Activated naive CD8-positive, alpha-beta T cell treated with anti-CD3 and anti-CD28 coated beads, Interleukin-2, amount 50 U/mL, for 16 hours (primary cell): Measurements from ENCODE around the gene MAPT.
A peak's percentile ranks its signal among the peaks of the same experiment; 100 is the strongest.
"Not testable (repeated sequence)": the region's sequence is repeated elsewhere in the genome, so short reads cannot be mapped to it uniquely, and the experiment has no call there.

ENCODE experiments used
- DNase-seq: peaks from one replicate; pipeline ENCODE4 v3.0.0-alpha.2; 2020; ENCODE audit warnings: low read depth, low spot score

The MAPT gene

GRCh38 chr17:45927247-45927646 is 32.9 kb downstream of the MAPT start:
- no peak for DNase-seq

DNA sequence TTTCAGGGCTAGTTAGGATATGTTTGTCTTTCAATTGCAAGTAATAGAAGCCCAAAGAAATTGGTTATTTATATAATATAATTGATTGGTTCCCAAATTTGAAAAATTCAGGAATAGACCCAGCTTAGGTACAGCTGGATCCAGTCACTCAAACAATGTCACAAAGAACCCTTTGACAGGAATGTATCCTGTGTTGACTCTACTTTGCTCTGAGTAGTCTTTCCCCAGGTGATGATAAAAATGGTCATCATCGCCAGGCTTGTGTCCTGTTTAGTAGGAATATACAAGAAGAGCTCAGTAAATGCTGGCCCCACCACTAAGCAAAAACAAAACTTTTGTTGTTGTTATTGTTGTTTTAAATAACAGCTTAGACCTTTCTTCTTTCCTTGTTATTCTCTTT is 35.0 kb downstream of the MAPT start:
- no peak for DNase-seq

GRCh38 chr17:45930420-45930951 is 36.1 kb downstream of the MAPT start:
- DNase-seq = no peak

- no peak for DNase-seq
Observed at GRCh38 chr17:45931677-45932076, 37.3 kb downstream of the MAPT start.

GRCh38 chr17:45934044-45934979 is 40.0 kb downstream of the MAPT start:
- no peak for DNase-seq

GRCh38 chr17:45935197-45935709 is 40.9 kb downstream of the MAPT start:
- DNase-seq = no peak

DNA sequence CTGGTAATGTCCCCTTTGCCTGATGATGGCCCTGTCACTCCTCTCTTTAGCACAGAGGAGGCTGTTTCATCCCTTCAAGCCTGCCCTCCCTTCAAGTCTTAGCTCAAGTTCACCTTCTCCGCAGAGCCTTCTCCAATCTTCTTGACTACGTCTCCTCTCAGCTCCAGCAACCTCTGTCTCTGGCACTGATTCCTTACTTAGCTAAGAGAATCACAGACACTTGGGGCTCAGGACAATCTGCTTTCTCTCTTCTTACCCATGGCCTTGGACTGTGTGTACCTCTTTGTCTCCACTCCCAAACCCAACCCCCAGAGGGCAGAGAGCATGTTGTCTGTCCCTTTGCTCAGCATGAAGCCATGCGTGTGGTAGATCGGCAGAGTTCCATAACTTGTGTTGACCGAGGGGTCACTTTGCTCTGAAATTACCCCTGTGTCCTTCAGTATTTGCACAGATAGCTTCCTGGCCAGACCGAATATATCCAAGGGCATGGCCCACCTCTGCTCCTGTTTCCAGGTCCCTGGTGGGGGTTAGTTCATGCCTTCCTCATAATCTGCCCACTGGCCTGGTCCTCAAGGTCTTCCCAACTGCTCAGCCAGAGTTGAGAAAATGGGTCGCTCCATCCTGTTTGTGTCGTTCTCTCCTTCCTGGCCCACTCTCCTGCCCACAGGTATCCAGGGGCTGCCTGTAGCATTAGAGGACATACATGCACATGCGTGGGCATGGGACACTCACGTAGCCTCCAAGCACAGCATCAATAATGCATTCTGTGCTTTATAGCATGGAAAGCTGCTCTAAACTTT is 41.6 kb downstream of the MAPT start:
- DNase-seq = no peak

DNA sequence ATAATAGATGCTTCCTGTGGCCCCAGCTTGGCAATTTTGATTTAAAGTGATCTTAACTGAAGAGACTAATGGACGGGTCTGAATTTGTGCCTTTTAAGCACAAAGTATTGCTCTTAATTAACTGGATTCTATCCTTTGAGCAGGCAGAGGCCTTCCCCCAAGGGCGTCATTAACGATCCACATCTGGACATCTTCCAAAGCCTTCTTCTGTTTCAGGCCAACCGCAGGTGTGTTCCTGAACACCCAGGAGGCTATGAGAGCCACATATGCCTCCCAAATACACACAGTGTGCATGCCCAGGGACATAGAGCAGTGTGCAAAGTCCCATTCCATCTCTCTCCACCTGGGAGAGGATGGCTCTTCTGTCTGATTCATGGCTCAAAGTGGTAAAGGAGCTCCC is 42.3 kb downstream of the MAPT start:
- no peak for DNase-seq

- DNase-seq = not testable (repeated sequence)
Observed at GRCh38 chr17:45937186-45937585, 42.8 kb downstream of the MAPT start.

DNA sequence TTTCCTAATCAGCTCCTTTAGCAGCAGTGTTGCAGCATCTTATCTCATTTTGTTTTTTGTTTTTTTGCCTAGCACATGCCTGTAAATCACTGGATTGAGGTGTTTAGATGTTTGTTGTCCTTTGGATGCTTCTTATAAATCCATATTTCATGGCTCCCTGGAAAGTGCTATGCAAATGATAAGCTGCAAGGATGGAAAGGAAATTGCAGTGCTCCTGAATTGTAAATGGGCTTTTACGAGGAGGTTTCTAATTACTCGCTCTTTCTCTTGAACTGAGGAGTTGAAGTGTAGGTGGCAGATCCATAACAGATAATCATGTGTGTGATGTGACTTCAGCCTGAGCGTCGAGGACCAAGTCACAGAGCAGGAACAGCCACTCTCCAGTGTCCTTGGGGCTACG is 45.0 kb downstream of the MAPT start:
- no peak for DNase-seq

GRCh38 chr17:45940293-45940692 is 45.9 kb downstream of the MAPT start:
- no peak for DNase-seq

DNA sequence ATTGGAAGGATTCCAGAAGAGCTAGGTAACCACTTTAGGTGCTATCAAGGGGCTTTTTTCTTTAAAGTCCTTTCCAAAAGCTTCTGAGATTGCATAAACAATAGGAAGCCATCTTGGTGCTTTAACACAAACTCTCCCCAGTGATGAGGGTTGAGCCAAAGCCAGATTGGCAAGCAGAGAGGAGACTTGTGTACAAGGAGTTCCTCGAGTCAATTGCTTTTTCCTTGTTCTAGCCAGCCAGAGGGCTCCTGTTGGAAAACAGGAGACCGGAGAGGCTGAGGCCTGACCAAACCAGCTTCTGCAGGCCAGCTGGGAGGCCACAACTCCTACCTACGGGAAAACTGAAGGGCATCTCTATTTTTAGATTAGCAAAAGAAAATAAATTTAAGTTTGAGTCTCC is 46.5 kb downstream of the MAPT start:
- no peak for DNase-seq

GRCh38 chr17:45941395-45941794 is 47.0 kb downstream of the MAPT start:
- no peak for DNase-seq

- no peak for DNase-seq
Observed at GRCh38 chr17:45942284-45942683, 47.9 kb downstream of the MAPT start.

GRCh38 chr17:45946841-45947256 is 52.5 kb downstream of the MAPT start:
- no peak for DNase-seq

GRCh38 chr17:45948498-45948880 is 54.1 kb downstream of the MAPT start:
- no peak for DNase-seq

DNA sequence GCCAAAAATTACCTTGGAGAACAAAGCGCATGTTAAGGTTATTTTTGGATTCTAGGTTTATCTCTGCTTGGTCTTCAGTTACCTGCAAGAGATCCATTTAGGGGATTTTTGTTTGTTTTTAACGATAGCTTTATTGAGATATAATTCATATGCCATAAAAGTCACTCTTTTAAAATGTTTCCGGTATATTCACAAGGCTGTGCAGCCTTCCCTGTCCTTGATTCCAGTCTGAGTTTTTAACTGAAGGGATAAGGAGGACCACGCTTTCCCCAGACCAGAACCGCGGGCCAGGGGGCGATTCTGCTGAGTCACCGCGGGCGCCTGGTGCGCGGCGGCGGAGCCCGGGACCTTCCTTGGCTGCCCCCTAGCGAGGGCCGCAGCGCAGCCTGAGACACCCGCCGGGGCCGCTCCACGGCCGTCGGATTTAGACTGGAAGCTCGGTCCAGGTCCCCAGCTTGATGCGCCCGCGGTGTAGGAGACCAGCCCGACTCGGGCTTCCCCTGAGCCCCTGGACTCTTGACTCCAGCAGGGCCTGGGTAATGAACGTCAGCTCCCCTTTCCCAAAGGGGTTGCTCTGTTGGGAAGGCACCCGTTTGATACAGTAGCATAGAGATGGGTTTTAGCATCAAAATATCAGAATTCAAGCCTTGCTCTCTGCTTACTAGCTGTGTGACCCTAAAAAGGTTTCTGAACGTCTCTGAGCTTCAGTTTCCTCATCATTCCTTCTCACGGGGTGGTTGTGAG is 54.7 kb downstream of the MAPT start:
- peak; percentile 20 for DNase-seq

DNA sequence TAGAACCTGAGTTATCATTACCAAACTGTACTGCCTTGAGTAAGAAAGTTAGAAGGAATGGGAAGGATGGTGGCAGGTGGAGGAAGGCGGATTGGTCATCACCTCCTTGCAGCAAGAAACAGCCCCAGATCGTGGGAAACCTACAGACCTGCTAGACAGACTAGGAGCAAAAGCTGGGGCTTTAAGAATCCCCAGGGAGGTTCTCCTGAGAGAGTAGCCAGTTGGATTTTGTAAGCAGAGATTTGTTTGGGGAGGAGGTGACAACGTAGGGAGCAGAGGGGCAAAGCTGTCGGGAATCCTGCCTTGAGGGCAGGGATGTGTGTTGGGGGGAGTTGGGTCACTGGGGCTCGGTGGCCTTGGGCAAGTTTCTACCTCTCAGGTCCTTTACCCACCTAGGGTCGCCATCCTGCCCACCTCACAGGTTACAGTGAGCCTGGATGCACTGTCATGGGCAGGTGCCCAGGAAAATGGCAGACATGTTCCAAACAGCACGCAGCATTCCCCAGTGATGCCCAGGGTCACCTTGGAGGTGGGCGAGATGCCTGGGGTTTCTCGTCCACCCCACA is 55.5 kb downstream of the MAPT start:
- no peak for DNase-seq

DNA sequence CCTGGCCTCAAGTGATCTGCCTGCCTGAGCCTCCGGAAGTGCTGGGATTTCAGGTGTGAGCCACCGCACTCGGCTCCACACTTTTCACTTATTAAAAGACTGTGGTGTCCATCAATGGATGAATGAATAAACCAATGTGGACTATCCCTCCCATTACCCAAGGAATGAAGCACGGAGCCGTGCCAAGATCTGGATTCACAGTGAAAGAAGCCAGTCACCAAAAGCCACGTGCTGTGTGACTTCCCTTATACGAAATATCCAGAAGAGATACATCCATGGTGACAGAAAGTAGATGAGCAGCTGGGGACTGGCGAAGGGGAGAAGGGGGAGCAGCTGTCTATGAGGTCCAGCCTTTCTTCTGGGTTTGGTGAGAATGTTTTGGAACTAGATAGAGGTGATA is 56.5 kb downstream of the MAPT start:
- DNase-seq = no peak

- no peak for DNase-seq
Observed at GRCh38 chr17:45951403-45951802, 57.0 kb downstream of the MAPT start.

DNA sequence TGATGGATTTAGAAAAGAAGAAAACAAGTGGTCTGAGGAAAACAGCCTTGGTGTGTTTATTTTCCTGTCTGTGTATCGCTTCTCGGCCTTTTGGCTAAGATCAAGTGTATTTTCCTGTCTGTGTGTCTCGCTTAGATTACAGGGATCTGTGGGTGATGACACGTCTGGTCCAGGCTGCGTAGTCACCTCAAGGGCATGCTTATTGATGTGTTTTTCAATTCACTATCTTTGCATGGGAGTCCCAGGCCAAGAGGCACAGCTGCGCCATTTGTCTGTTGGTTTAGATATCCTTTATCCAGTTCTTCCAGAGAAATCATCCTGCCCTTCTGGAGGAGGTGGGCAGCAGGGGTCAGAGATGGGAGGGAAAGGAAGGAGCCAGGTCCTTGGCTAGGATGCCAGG is 57.6 kb downstream of the MAPT start:
- no peak for DNase-seq
